SHP77 treated with DMSO at 0.1 percent for 48 hours (cell line): ENCODE data around the gene FBXO47.
"Not testable (repeated sequence)": the region's sequence is repeated elsewhere in the genome, so short reads cannot be mapped to it uniquely, and the experiment has no call there.

Experiments used
- DNase-seq: peaks from one replicate; lab custom pipeline; 2025; lab: John Stamatoyannopoulos, UW

The FBXO47 gene

GRCh38 chr17:38921756-38922411 is 45.3 kb downstream of the FBXO47 start:
- no peak for DNase-seq

- DNase-seq: no peak
Observed at GRCh38 chr17:38920374-38921291, 46.6 kb downstream of the FBXO47 start.

GRCh38 chr17:38919316-38920078 is 47.7 kb downstream of the FBXO47 start:
- DNase-seq: no peak

GRCh38 chr17:38918916-38919315 is 48.3 kb downstream of the FBXO47 start:
- DNase-seq: no peak

DNA sequence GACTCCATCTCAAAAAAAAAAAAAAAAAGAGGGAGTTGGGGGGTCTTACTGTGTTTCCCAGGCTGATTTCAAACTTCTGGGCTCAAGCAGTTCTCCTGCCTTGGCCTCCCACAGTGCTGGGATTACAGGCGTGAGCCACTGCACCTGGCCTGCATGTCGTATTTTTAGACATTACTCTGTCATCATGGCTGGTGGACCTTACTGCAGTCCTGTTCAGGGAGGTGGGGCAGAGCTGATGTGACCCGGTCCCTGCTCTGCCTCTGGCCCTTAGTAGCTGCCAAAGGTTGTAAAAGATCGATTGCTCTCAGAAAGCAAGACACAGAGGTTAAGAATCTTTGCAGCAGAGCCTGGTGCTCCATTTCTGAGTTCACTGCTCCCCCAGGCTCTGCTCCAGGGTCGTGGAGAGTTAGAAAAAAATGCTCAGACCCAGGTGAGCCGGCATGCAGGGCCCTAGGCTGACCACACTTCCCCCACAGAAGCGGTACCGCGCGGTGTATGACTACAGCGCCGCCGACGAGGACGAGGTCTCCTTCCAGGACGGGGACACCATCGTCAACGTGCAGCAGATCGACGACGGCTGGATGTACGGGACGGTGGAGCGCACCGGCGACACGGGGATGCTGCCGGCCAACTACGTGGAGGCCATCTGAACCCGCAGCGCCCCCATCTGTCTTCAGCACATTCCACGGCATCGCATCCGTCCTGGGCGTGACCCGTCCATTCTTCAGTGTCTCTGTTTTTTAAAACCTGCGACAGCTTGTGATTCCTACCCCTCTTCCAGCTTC is 48.9 kb downstream of the FBXO47 start:
- no peak for DNase-seq

DNA sequence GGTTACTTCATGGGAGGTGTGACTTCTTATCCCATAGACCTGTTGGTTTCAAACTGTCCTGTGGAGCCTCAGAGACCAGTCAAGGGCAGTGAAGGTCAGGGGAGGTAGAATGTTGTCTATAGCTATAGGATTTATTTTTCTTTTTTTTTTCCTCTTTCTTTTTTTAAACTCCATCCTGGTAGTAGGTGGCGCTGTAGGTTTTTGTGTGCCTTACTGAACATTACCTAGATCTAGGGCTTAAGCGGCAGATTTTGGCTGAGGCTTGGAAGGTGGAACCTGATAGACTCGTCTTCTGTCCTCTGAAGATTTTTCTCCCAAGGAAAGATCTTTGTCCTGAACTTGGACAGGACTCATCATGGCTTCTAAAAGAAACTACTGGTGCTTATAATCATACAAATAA is 49.9 kb downstream of the FBXO47 start:
- DNase-seq: no peak

- DNase-seq: no peak
Observed at GRCh38 chr17:38916771-38917170, 50.4 kb downstream of the FBXO47 start.

GRCh38 chr17:38915639-38915995 is 51.6 kb downstream of the FBXO47 start:
- no peak for DNase-seq

- no peak for DNase-seq
Observed at GRCh38 chr17:38914741-38915638, 52.2 kb downstream of the FBXO47 start.

- DNase-seq: no peak
Observed at GRCh38 chr17:38912221-38912813, 54.9 kb downstream of the FBXO47 start.

DNA sequence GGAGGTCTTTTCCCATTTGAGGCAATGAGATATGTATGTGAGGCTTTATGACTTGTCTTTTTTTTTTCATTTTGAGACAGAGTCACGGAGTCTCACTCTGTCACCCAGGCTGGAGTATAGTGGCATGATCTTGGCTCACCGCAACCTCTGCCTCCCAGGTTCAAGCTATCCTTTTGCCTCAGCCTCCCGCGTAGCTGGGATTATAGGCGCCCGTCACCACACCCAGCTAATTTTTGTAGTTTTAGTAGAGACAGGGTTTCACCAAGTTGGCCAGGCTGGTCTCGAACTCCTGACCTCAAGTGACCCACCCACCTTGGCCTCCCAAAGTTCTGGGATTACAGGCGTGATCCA is 55.5 kb downstream of the FBXO47 start:
- DNase-seq: not testable (repeated sequence)

DNA sequence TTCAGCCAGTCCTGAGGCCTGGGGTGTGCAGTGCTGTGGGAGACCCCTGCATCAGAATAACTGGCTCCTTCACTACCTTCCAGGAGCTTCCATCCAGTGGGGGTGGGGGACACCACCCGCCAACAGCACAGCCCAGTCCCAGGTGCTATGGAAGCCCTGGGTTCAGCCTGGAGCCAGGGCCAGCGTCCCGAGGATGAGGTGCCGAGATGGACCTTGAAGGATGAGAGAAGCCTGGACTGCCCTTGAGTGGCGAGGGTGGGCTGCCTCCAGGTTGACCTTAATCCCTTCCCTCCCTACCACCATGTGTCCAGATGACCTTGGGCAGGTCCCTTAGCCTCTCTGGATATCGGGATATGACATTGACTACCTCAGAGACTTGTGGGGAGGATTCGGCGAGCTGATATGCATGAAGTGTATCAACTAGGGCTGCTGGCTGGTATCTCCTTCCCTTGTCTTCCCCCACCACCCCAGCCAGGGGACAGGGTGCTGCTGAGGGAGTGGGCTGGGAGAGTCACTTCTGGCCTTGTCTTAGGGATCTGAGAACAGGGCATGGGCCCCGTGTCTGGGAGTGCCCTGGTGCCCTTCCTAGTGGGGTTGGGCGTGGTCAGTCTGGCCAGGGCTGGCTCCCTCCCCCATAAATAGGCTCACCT is 56.0 kb downstream of the FBXO47 start:
- no peak for DNase-seq

DNA sequence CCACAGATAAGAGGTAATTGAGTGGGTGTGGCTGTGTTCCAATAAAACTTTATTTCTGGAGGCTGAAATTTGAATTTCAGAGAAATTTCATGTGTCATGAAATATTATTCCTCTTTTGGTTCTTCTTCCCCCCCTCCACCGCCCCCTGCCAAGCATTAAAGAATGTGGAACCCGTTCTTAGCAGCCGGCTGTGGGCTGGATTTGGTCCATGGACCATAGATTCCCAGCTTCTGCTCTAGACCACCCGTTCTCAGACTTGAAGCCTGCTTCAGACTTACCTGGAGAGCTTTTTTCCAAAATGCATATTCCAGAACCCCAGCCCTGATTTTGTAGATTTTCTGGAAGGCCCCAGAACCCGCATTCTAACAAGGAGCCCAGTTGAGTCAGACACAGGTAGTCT is 56.9 kb downstream of the FBXO47 start:
- no peak for DNase-seq

DNA sequence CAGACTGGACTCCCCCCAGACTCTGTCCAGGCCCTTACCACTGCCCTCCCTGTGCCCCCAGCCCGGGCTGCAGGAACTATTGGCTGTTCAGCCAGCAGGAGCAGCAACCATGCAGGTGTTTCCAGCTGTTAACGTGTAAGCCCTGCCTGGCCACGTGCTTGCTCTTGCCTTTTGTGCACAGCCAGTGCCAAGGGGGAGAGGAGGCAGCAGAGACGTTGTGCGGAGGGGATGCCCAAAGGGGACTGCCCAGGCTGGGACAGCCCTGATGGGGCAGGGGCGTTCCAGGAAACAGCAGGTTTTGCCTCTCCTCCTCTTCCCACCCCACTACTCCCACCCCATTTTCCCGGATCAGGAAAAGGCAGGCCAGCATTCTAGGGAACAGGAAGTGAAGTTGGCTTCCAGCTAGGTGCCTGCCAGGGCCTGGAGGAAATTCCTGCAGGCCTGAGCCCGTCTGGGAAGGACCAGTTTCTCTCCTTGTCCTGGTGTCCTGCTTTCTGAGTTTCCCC is 58.5 kb downstream of the FBXO47 start:
- no peak for DNase-seq

- no peak for DNase-seq
Observed at GRCh38 chr17:38907930-38908675, 59.1 kb downstream of the FBXO47 start.

DNA sequence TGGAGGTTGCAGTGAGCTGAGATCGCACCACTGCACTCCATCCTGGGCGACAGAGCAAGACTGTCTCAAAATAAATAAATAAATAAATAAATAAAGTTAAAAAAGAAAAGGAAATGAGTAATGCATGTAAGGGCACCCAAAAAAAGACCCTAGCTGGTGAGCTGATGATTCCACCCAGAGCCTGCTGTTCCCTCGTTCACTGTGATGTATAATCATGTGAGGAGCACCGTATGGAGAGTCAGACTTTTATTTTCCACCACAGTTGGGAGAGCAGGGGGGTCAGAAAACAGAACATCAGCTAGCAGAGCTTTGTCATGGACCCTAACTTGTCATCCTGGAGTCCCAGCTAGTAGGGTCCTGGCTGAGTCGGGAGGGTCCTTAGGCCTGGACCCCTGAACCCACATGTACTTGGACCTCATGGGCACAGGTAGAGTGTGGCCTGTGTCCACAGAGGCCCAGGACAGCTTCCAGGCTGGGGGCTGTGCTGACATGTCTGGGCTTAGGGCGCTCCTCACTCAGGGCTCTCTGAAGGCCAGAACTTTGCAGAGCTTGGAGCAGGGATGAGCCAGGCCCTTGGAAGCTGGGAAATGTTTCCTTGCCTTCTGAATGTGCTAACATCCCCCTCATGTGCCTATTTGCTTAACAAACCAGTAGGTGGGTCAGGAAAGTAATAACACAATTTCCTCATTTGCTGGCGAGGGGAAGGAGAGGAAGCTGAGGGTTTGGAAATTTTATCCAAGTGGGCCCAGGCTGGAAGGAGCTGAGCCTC is 60.6 kb downstream of the FBXO47 start:
- DNase-seq: no peak

DNA sequence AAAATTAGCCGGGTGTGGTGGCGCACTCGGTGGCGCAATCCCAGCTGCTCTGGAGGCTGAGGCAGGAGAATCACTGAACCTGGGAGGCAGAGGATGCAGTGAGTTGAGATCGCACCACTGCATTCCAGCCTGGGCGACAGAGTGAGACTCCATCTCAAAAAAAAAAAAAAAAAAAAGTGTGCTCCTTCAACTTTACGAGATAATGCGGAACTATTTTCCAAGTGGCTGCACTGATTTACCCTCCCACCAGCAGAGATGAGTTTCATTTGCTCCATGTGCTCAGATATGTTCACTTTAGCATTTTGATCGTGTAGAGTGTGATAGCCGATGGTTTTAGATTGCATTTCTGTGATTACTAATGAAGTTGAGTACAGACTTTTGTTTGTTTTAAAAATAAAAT is 61.8 kb downstream of the FBXO47 start:
- DNase-seq: no peak

DNA sequence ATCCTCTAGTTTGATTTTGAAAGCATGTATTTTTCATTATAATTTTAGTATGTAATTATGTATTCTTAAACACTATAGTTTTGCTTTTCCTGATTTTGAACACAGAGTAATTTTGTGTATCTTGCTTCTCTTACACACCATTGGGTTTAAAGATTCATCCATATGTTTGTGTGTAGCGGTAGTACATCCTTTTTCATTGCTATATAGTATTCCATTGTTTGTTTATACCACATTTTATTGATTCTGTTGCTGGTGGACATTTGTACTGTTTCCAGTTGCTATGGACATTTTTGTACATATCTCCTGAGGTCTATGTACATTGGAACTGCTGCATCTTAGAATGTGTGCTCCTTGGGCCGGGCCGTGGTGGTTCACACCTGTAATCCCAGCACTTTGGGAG is 62.3 kb downstream of the FBXO47 start:
- no peak for DNase-seq
